A549 (cell line): ENCODE measurements around the gene LMF1. TPM values are rescaled to one million over a fixed set of nuclear protein-coding genes. Genes with fewer than 3 reads are reported as not detected.

ENCODE experiments used
- ATAC-seq, 2 experiments: fragments of 200-7000 bp in 1 of 2; fragments of >200 bp in 1 of 2; cut with Nextera tagmentation in 1 of 2; cut with Tn5 transposase in 1 of 2; 3 replicates each; pipeline versions ENCODE4 v1.8.0 to v1.9.1; 2018 to 2020; ENCODE audit warnings: mild to moderate bottlenecking in 1 of 2, moderate library complexity in 1 of 2
- CTCF ChIA-PET: fragments of 300-600 bp; sonication (Branson Sonifier 250); formaldehyde crosslinking; extraction: SDS; loops from one replicate; lab custom pipeline; 2021; ENCODE audit warnings: antibody characterized with exemption, inconsistent platforms; lab: Yijun Ruan, JAX
- POLR2A ChIA-PET: fragments of 350-600 bp; formaldehyde crosslinking; extraction: SDS; loops from one replicate; lab custom pipeline; 2021; ENCODE audit warnings: antibody characterized with exemption, inconsistent platforms; lab: Yijun Ruan, JAX
- DNase-seq, 2 experiments: peaks; one replicate each; pipeline versions ENCODE4 v3.0.0 to v3.0.0-alpha.2; 2011 to 2016; ENCODE audit warnings: low read depth in 1 of 2, low spot score in 1 of 2
- FAIRE-seq: peaks from 2 replicates; lab custom pipeline; 2011; peaks lifted over from hg19 to GRCh38; lab: Jason Lieb, UNC
- H3K27ac ChIP-seq, 2 experiments: fragments of >200 bp; sonication (Bioruptor Twin); formaldehyde crosslinking; 3 replicates each; pipeline ENCODE4 v1.5.1; 2016 to 2017
- H3K4me1 ChIP-seq: fragments of >200 bp; sonication (Bioruptor Twin); formaldehyde crosslinking; 3 replicates; pipeline ENCODE4 v1.6.1; 2016
- H3K4me2 ChIP-seq: fragments of >200 bp; sonication (Bioruptor Twin); formaldehyde crosslinking; 3 replicates; pipeline ENCODE4 v1.6.1; 2016
- H3K4me3 ChIP-seq: fragments of >200 bp; sonication (Bioruptor Twin); formaldehyde crosslinking; 3 replicates; pipeline ENCODE4 v1.5.1; 2016
- H3K9me3 ChIP-seq: fragments of >200 bp; sonication (Bioruptor Twin); formaldehyde crosslinking; 3 replicates; pipeline ENCODE4 v1.6.1; 2016
- CBX8 ChIP-seq: fragments of 200-600 bp; sonication (generic); IDR thresholded peaks from 2 replicates; pipeline ENCODE4 v1.6.1; 2016
- CTCF ChIP-seq: fragments of >200 bp; sonication (Bioruptor Twin); formaldehyde crosslinking; IDR thresholded peaks from 3 replicates; pipeline ENCODE4 v1.5.1; 2016
- E2F6 ChIP-seq: IDR thresholded peaks from 2 replicates; pipeline ENCODE4 v1.6.1; 2012; ENCODE audit warnings: low read depth, borderline replicate concordance
- EHMT2 ChIP-seq: fragments of 200-600 bp; sonication (generic); IDR thresholded peaks from 2 replicates; pipeline ENCODE4 v1.6.1; 2016; ENCODE audit warnings: antibody characterized with exemption, low read depth, mild to moderate bottlenecking, moderate library complexity
- EP300 ChIP-seq, 2 experiments: fragments of >200 bp; sonication (Bioruptor Twin); formaldehyde crosslinking; IDR thresholded peaks; 2 replicates in 1 of 2; 3 replicates in 1 of 2; pipeline ENCODE4 v1.6.1; 2016 to 2017
- GATA3 ChIP-seq: IDR thresholded peaks from 2 replicates; pipeline ENCODE4 v1.6.1; 2012; ENCODE audit warnings: borderline replicate concordance
- HDAC2 ChIP-seq: fragments of 200-600 bp; sonication (generic); IDR thresholded peaks from 2 replicates; pipeline ENCODE4 v1.6.1; 2016
- HOXB13 ChIP-seq: fragments of 250-450 bp; sonication (Bioruptor Pico); IDR thresholded peaks from 2 replicates; pipeline ENCODE4 v1.5.0; 2020; ENCODE audit warnings: low read depth, mild to moderate bottlenecking, moderate library complexity
- MAFK ChIP-seq: fragments of 450-650 bp; IDR thresholded peaks from 2 replicates; pipeline ENCODE4 v1.6.1; 2014; ENCODE audit not compliant: partially characterized antibody
- MAX ChIP-seq: IDR thresholded peaks from 2 replicates; pipeline ENCODE4 v1.6.1; 2012
- MYC ChIP-seq: IDR thresholded peaks from 2 replicates; pipeline ENCODE4 v1.6.1; 2012; ENCODE audit warnings: mild to moderate bottlenecking, inconsistent platforms, low read length, improper control_type of control experiment, borderline replicate concordance
- RCOR1 ChIP-seq: fragments of 150-350 bp; IDR thresholded peaks from 2 replicates; pipeline ENCODE4 v1.6.1; 2014; ENCODE audit warnings: antibody characterized with exemption, low read length, low read depth
- ZC3H11A ChIP-seq: fragments of 450-650 bp; IDR thresholded peaks from 2 replicates; pipeline ENCODE4 v1.6.1; 2014; ENCODE audit warnings: antibody characterized with exemption, mild to moderate bottlenecking
- WGBS: methylation state at CpG from one replicate; pipeline ENCODE4 v1.1.6; 2017; ENCODE audit errors: missing lambda C conversion rate; 5-methylcytosine and 5-hydroxymethylcytosine counted together
- polyA plus RNA-seq, 4 experiments: library from polyadenylated mRNA; depleted of rRNA in 3 of 4; stranded (reverse); fragments of >200 nt; fragmentation: RNase III in 1 of 4; extraction: RNeasy Plus Mini Kit Qiagen cat#74134 plus additional on column Dnase treatment in 1 of 4; gene quantifications; 2 replicates in 3 of 4; 3 replicates in 1 of 4; pipeline ENCODE4 v1.2.3, GENCODE V29; 2011 to 2017
- TF ChIP-seq, protein P1 (sequence below): fragments of 250-450 bp; sonication (Bioruptor Pico); IDR thresholded peaks from 2 replicates; pipeline ENCODE4 v1.5.0; 2021; ENCODE audit warnings: mild to moderate bottlenecking, moderate library complexity, borderline replicate concordance
- TF ChIP-seq, protein P2 (sequence below): fragments of 200-600 bp; sonication (generic); IDR thresholded peaks from 2 replicates; pipeline ENCODE4 v1.6.1; 2016; ENCODE audit warnings: antibody characterized with exemption, mild to moderate bottlenecking, moderate library complexity

The LMF1 gene
- polyA plus RNA-seq, 2 of the 4 experiments (the other 2 are of a cell fraction): 8.8 to 10.9 TPM

GRCh38 chr16:998615-999014 lies 27.8 kb upstream of the LMF1 start (continued):
- TF ChIP-seq, protein P1, sequence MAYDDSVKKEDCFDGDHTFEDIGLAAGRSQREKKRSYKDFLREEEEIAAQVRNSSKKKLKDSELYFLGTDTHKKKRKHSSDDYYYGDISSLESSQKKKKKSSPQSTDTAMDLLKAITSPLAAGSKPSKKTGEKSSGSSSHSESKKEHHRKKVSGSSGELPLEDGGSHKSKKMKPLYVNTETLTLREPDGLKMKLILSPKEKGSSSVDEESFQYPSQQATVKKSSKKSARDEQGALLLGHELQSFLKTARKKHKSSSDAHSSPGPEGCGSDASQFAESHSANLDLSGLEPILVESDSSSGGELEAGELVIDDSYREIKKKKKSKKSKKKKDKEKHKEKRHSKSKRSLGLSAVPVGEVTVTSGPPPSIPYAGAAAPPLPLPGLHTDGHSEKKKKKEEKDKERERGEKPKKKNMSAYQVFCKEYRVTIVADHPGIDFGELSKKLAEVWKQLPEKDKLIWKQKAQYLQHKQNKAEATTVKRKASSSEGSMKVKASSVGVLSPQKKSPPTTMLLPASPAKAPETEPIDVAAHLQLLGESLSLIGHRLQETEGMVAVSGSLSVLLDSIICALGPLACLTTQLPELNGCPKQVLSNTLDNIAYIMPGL (CRISPR knock-in tag): no peak
- TF ChIP-seq HOXB13: no peak
- no peak for TF ChIP-seq CBX8
- TF ChIP-seq E2F6: no peak
- no peak for TF ChIP-seq MYC
- TF ChIP-seq RCOR1: no peak
- no peak for TF ChIP-seq GATA3
- TF ChIP-seq, protein P2, sequence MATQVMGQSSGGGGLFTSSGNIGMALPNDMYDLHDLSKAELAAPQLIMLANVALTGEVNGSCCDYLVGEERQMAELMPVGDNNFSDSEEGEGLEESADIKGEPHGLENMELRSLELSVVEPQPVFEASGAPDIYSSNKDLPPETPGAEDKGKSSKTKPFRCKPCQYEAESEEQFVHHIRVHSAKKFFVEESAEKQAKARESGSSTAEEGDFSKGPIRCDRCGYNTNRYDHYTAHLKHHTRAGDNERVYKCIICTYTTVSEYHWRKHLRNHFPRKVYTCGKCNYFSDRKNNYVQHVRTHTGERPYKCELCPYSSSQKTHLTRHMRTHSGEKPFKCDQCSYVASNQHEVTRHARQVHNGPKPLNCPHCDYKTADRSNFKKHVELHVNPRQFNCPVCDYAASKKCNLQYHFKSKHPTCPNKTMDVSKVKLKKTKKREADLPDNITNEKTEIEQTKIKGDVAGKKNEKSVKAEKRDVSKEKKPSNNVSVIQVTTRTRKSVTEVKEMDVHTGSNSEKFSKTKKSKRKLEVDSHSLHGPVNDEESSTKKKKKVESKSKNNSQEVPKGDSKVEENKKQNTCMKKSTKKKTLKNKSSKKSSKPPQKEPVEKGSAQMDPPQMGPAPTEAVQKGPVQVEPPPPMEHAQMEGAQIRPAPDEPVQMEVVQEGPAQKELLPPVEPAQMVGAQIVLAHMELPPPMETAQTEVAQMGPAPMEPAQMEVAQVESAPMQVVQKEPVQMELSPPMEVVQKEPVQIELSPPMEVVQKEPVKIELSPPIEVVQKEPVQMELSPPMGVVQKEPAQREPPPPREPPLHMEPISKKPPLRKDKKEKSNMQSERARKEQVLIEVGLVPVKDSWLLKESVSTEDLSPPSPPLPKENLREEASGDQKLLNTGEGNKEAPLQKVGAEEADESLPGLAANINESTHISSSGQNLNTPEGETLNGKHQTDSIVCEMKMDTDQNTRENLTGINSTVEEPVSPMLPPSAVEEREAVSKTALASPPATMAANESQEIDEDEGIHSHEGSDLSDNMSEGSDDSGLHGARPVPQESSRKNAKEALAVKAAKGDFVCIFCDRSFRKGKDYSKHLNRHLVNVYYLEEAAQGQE: no peak
- TF ChIP-seq HDAC2: no peak
- no peak for TF ChIP-seq EHMT2

GRCh38 chr16:998211-998610 lies 27.4 kb upstream of the LMF1 start:
- CTCF ChIA-PET: interaction anchor here (0.7 to 7.4 kb wide), 6 partner anchors 15 to 120 kb away, joined by 3 to 37 read pairs (median 4); partner anchors contain the start of gene SOX8
- DNase-seq: no peak
- H3K4me1 ChIP-seq: peaks cover 25% of the 10 kb centered on the region
- no peak for ATAC-seq
- peak overlapping the region; percentile 64 to 80; a peak in 4 of 6 replicates for H3K27ac ChIP-seq
- H3K9me3 ChIP-seq: no peaks in the 10 kb centered on the region; the same call in 2 of the 3 replicates
- no peak overlapping the region; the same call in 2 of the 3 replicates for H3K4me3 ChIP-seq
- WGBS: 83% methylated on average over 11 of the region's 11 CpGs
- no peak for FAIRE-seq
- POLR2A ChIA-PET: interaction anchor here (1.7 kb wide), 1 partner anchor 28 kb away, joined by 4 read pairs; no protein-coding TSS in a partner anchor
- peak overlapping the region; percentile 85 for H3K4me2 ChIP-seq
- TF ChIP-seq MAX (no peak), EP300 (IDR thresholded peaks at IDR 0.05) (no peak), CTCF (no peak), MYC (no peak), MAFK (no peak), ZC3H11A (no peak)
- TF ChIP-seq, all 56 proteins: peak for 0
